BJ (cell line): ENCODE results near the gene CD74. TPM values are rescaled to one million over a fixed set of nuclear protein-coding genes. Genes with fewer than 3 reads are reported as not detected.
A peak's percentile ranks its signal among the peaks of the same experiment; 100 is the strongest.

Experiments used
- CTCF ChIA-PET: fragments of 350-600 bp; formaldehyde crosslinking; extraction: SDS; loops from one replicate; lab custom pipeline; 2021; ENCODE audit warnings: antibody characterized with exemption, inconsistent platforms; lab: Yijun Ruan, JAX
- POLR2A ChIA-PET: fragments of 300-600 bp; sonication (Branson Sonifier 250); formaldehyde crosslinking; extraction: SDS; loops from one replicate; lab custom pipeline; 2021; ENCODE audit warnings: antibody characterized with exemption; lab: Charles Lee
- DNase-seq: peaks from one replicate; pipeline ENCODE4 v3.0.0-alpha.2; 2011; ENCODE audit warnings: low read depth
- H3K27me3 ChIP-seq: 2 replicates; pipeline ENCODE4 v1.6.0; 2011; ENCODE audit warnings: low read length; ENCODE audit not compliant: control insufficient read depth, insufficient read depth
- H3K36me3 ChIP-seq: 2 replicates; pipeline ENCODE4 v1.5.1; 2011; ENCODE audit warnings: low read length; ENCODE audit not compliant: control insufficient read depth, insufficient read depth
- H3K4me3 ChIP-seq: 2 replicates; pipeline ENCODE4 v1.5.1; 2011; ENCODE audit warnings: low read depth, mild to moderate bottlenecking, control low read depth, low read length
- polyA plus RNA-seq: library from polyadenylated mRNA; depleted of rRNA; stranded (reverse); fragments of >200 nt; gene quantifications from 2 replicates; pipeline ENCODE4 v1.2.3, GENCODE V29; 2011
- TF ChIP-seq, protein P1 (sequence below): IDR thresholded peaks from 2 replicates; pipeline ENCODE4 v1.5.1; 2011; ENCODE audit warnings: low read depth, mild to moderate bottlenecking, control low read depth, inconsistent platforms, low read length, moderate library complexity; ENCODE audit not compliant: insufficient read depth

The CD74 gene
- polyA plus RNA-seq, 1 experiment, result 0.28 TPM

DNA sequence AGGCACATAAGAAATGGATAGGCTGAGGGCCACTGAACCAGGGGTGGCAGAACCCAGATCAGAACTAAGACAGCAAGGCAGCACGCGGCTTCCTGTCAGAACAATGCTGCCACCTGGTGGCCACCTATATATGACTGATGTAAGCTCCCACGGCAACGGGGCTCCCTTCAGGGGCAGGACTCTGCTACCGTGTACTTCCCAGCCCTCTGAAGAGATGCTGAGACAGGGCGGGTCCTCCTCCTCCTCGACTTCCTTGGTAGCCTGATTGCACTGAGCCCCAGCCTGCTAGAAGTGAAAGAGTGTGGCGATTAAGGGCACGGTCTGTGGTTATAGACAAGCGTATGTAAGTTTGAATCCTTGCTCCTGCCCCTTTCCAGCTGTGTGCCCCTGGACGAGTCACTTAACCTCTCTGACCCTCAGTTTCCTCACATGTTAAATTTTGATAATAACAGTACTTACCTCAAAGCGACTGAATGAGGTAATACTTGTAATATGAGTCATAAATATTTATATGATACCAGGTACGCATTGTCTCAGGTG, 23.5 kb upstream of the CD74 start:
- peak; percentile 27 for DNase-seq
- POLR2A ChIA-PET, result interaction anchor here (0.7 kb wide), 1 partner anchor 167 kb away, joined by 3 read pairs; no protein-coding TSS in a partner anchor
- H3K36me3 ChIP-seq, result no peaks in the 10 kb centered on the region

DNA sequence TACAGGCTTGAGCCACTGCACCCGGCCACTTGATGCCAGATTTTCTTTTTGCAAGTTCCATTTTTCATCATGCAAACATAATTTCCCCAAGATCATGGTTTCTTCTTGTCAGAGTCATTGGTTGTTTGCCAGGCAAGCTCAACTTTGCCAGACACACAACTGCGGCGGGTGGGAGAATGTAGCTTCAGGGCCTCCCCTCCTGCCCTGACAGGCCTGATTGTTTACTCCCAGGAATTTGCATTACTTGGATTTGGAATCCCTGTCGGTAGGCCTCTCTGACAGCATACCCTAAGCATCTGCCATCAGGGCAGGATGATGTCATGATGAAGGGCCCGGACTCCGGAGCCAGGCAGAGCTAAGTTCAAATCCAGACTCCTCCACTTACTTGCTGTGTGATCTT, 21.8 kb upstream of the CD74 start:
- Histone ChIP-seq H3K4me3 (no peak overlapping the region), H3K27me3 (no peaks in the 10 kb centered on the region), H3K36me3 (no peaks in the 10 kb centered on the region)
- POLR2A ChIA-PET, result interaction anchor here (0.5 to 1.0 kb wide), 4 partner anchors 22 to 279 kb away, joined by 3 to 8 read pairs (median 3); partner anchors contain the start of genes CD74 and PDGFRB
- CTCF ChIA-PET, result interaction anchor here (1.0 to 2.9 kb wide), 5 partner anchors 35 to 155 kb away, joined by 3 to 25 read pairs (median 4); no protein-coding TSS in a partner anchor
- TF ChIP-seq, protein P1, sequence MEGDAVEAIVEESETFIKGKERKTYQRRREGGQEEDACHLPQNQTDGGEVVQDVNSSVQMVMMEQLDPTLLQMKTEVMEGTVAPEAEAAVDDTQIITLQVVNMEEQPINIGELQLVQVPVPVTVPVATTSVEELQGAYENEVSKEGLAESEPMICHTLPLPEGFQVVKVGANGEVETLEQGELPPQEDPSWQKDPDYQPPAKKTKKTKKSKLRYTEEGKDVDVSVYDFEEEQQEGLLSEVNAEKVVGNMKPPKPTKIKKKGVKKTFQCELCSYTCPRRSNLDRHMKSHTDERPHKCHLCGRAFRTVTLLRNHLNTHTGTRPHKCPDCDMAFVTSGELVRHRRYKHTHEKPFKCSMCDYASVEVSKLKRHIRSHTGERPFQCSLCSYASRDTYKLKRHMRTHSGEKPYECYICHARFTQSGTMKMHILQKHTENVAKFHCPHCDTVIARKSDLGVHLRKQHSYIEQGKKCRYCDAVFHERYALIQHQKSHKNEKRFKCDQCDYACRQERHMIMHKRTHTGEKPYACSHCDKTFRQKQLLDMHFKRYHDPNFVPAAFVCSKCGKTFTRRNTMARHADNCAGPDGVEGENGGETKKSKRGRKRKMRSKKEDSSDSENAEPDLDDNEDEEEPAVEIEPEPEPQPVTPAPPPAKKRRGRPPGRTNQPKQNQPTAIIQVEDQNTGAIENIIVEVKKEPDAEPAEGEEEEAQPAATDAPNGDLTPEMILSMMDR, result no peak
- DNase-seq, result peak; percentile 53

More for the DNA sequence above, 23.5 kb upstream of the CD74 start:
- TF ChIP-seq, protein P1, result peak; percentile 80
- CTCF ChIA-PET, result interaction anchor here (0.6 to 2.9 kb wide), 20 partner anchors 10 to 602 kb away, joined by 3 to 25 read pairs (median 3); partner anchors contain the start of gene ARSI
- Histone ChIP-seq H3K27me3 (no peaks in the 10 kb centered on the region), H3K4me3 (no peak overlapping the region)

DNA sequence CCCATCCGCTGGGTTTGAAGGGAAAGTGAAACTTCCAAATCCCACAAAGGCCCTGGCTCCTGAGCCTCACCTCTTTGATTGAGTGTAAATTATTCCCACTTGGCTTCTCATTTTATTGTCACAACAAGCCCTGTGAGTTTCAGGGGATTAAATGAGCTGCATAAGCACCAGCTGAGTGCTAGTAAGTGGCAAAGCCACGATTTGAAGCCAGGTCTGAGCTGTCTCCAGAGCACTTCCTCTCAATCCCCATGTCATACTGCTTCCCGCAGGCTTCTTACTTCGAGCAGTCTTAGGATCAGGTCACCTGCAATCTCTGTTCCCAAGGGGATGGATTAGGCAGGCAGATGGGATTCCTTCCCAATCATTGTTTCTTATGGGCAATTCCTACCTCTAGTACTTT, 18.9 kb upstream of the CD74 start:
- no peak for DNase-seq
- POLR2A ChIA-PET, result no interaction called here
- no peak overlapping the region for H3K4me3 ChIP-seq
- no peaks in the 10 kb centered on the region for H3K27me3 ChIP-seq
- CTCF ChIA-PET, result interaction anchor here (1.3 kb wide), 1 partner anchor 14 kb away, joined by 3 read pairs; no protein-coding TSS in a partner anchor
- no peaks in the 10 kb centered on the region for H3K36me3 ChIP-seq
- TF ChIP-seq, protein P1, result no peak

DNA sequence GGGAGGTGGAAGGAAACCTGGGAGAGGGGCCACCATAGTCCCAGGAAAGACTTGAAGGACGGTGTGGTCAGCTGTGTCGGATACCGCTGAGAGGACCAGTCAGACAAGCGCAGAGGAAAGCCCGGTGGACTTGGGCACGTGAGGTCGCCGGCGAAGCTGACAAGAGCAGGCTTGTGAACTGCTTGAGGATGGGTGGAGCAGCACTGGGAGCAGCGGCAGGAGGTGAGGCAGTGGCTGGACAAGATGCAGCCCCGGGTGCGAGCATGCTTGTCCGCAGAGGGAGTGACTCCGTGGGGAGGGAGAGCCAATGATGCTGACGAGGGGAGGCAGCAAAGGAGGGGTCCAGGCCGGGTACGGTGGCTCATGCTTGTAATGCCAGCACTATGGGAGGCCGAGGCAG, 18.3 kb upstream of the CD74 start:
- Histone ChIP-seq H3K36me3 (no peaks in the 10 kb centered on the region), H3K27me3 (no peaks in the 10 kb centered on the region), H3K4me3 (no peak overlapping the region)
- POLR2A ChIA-PET, result no interaction called here
- CTCF ChIA-PET, result interaction anchor here (1.3 kb wide), 1 partner anchor 13 kb away, joined by 3 read pairs; no protein-coding TSS in a partner anchor
- no peak for DNase-seq
- TF ChIP-seq, protein P1, result no peak

DNA sequence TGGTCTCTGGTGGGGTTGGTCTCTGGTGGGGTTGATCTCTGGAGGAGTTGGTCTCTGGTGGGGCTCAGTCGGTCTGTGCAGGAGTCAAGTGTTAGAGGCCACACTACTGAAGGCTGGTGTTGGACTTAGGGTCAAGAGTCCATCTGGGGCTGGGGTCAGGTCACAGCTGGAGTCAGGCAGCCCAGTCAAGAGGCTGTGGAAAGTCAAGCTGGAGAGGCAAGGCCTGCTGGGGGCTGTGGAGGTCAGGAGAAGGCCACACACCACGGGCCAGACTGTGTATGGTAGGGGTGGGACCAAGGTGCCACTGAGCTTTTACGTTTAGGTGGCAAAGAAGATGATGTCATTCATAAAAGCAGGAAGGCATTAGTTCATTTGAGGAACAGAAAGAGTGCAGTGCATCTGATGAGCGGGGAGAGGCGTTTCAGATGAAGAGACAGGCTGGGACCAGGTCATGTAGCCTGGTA, 16.7 kb upstream of the CD74 start:
- CTCF ChIA-PET, result no interaction called here
- TF ChIP-seq, protein P1, result no peak
- DNase-seq, result no peak
- H3K4me3 ChIP-seq, result no peak overlapping the region
- H3K27me3 ChIP-seq, result no peaks in the 10 kb centered on the region
- POLR2A ChIA-PET, result no interaction called here
- H3K36me3 ChIP-seq, result no peaks in the 10 kb centered on the region
